HG03196 (cell line): ENCODE measurements around the gene LSMEM2.
"Not testable (repeated sequence)": the region's sequence is repeated elsewhere in the genome, so short reads cannot be mapped to it uniquely, and the experiment has no call there.

Source experiments
- ATAC-seq: cut with Tn5 transposase; IDR thresholded peaks from one replicate; pipeline ENCODE4 v1.9.1; 2021; ENCODE audit not compliant: unreplicated experiment

The LSMEM2 gene

GRCh38 chr3:50264383-50264963 lies 14.4 kb upstream of the LSMEM2 start:
- ATAC-seq, result no peak

- no peak for ATAC-seq
Observed at GRCh38 chr3:50264964-50265485, 13.9 kb upstream of the LSMEM2 start.

- no peak for ATAC-seq
Observed at GRCh38 chr3:50265571-50265970, 13.3 kb upstream of the LSMEM2 start.

GRCh38 chr3:50266017-50266416 lies 12.9 kb upstream of the LSMEM2 start:
- no peak for ATAC-seq

- ATAC-seq, result no peak
Observed at GRCh38 chr3:50266836-50267235, 12.1 kb upstream of the LSMEM2 start.

GRCh38 chr3:50267280-50267913 lies 11.5 kb upstream of the LSMEM2 start:
- no peak for ATAC-seq

- no peak for ATAC-seq
Observed at GRCh38 chr3:50268276-50268675, 10.6 kb upstream of the LSMEM2 start.

- no peak for ATAC-seq
Observed at GRCh38 chr3:50268703-50269451, 10.0 kb upstream of the LSMEM2 start, which contains the start of gene SEMA3B. SEMA3B (plus strand) TSS chr3:50269147; CDS start chr3:50269241, 94 bp downstream.

- no peak for ATAC-seq
Observed at GRCh38 chr3:50269460-50269859, 9.4 kb upstream of the LSMEM2 start.

GRCh38 chr3:50269977-50270413 lies 8.9 kb upstream of the LSMEM2 start:
- ATAC-seq, result no peak

GRCh38 chr3:50270422-50271224 lies 8.3 kb upstream of the LSMEM2 start:
- ATAC-seq, result no peak

GRCh38 chr3:50271314-50271936 lies 7.5 kb upstream of the LSMEM2 start:
- ATAC-seq, result no peak

GRCh38 chr3:50272538-50272910 lies 6.4 kb upstream of the LSMEM2 start:
- not testable (repeated sequence) for ATAC-seq

- ATAC-seq, result peak; percentile 85
Observed at GRCh38 chr3:50272911-50273688, 5.8 kb upstream of the LSMEM2 start.

- ATAC-seq, result no peak
Observed at GRCh38 chr3:50273689-50274065, 5.2 kb upstream of the LSMEM2 start.

- ATAC-seq, result no peak
Observed at GRCh38 chr3:50274371-50275104, 4.3 kb upstream of the LSMEM2 start.

GRCh38 chr3:50275141-50275995 lies 3.5 kb upstream of the LSMEM2 start:
- no peak for ATAC-seq

- no peak for ATAC-seq
Observed at GRCh38 chr3:50275996-50276761, 2.7 kb upstream of the LSMEM2 start.
